K562 (cell line): Measurements from ENCODE around the gene ACER2. TPM values are rescaled to one million over a fixed set of nuclear protein-coding genes. Genes with fewer than 3 reads are reported as not detected.

Experiments used
- ATAC-seq: fragments of 200-7000 bp; cut with Tn5 transposase; 3 replicates; pipeline ENCODE4 v1.9.1; 2020; ENCODE audit warnings: moderate library complexity
- BruUV-seq: library from RNA; stranded (reverse); fragments of 400-500 nt; replicated peaks from 2 replicates; lab custom pipeline; 2021; lab: Mats Ljungman, UMichigan
- CTCF ChIA-PET: fragments of 300-600 bp; formaldehyde crosslinking; extraction: SDS; loops from one replicate; lab custom pipeline; 2021; ENCODE audit warnings: low intra/inter-chr PET ratio; lab: Yijun Ruan, JAX
- POLR2A ChIA-PET: fragments of 300-600, 350-650 bp; sonication (Branson Sonifier 250); formaldehyde crosslinking; extraction: SDS; loops from one replicate; lab custom pipeline; 2021; ENCODE audit warnings: antibody characterized with exemption, inconsistent platforms; lab: Yijun Ruan, JAX
- DNase-seq, 4 experiments: peaks; one replicate each; pipeline versions ENCODE4 v3.0.0 to v3.0.0-alpha.2; 2011 to 2018; ENCODE audit warnings: low spot score in 3 of 4, mixed read lengths in 3 of 4; ENCODE audit errors: extremely low read depth in 1 of 4
- FAIRE-seq: peaks from 2 replicates; lab custom pipeline; 2011; peaks lifted over from hg19 to GRCh38; lab: Jason Lieb, UNC
- H2AFZ ChIP-seq: 2 replicates; pipeline ENCODE4 v1.6.0; 2011; ENCODE audit warnings: low read depth, low read length, control low read depth, inconsistent platforms
- H3K27ac ChIP-seq: fragments of 200-600 bp; 3 replicates; pipeline ENCODE4 v1.8.0; 2011; ENCODE audit warnings: low read depth, mild to moderate bottlenecking, control low read depth, inconsistent platforms, low read length, moderate library complexity, mixed read lengths; ENCODE audit errors: extremely low read depth
- H3K27me3 ChIP-seq, 2 experiments: fragments of 300-600 bp in 1 of 2; 2 replicates in 1 of 2; 3 replicates in 1 of 2; pipeline versions ENCODE4 v1.6.0 to v1.8.0; 2011; ENCODE audit warnings: inconsistent platforms in 2 of 2, low read length in 2 of 2, mild to moderate bottlenecking in 1 of 2, mixed read lengths in 1 of 2, moderate library complexity in 1 of 2; ENCODE audit not compliant: control insufficient read depth in 2 of 2, insufficient read depth in 2 of 2
- H3K36me3 ChIP-seq: fragments of 300-600 bp; 3 replicates; pipeline ENCODE4 v1.8.0; 2011; ENCODE audit warnings: mild to moderate bottlenecking, low read length, inconsistent platforms; ENCODE audit not compliant: control insufficient read depth, insufficient read depth
- H3K4me1 ChIP-seq, 2 experiments: fragments of 200-600 bp in 1 of 2; replicated peaks in 1 of 2; 2 replicates in 1 of 2; 3 replicates in 1 of 2; pipeline versions ENCODE4 v1.5.1 to v1.8.0; 2011; ENCODE audit warnings: inconsistent platforms in 2 of 2, low read length in 2 of 2, mild to moderate bottlenecking in 1 of 2, mixed read lengths in 1 of 2, moderate library complexity in 1 of 2; ENCODE audit not compliant: control insufficient read depth in 2 of 2, insufficient read depth in 2 of 2
- H3K4me2 ChIP-seq: 2 replicates; pipeline ENCODE4 v1.6.1; 2011; ENCODE audit warnings: low read length, control low read depth, inconsistent platforms, mixed read lengths; ENCODE audit not compliant: insufficient read depth
- H3K4me3 ChIP-seq: fragments of 200-600 bp; sonication (generic), shearing (Covaris generic); 2 replicates; pipeline ENCODE4 v1.5.1; 2016; ENCODE audit warnings: control low read depth, inconsistent platforms
- H3K79me2 ChIP-seq: fragments of 200-600 bp; 3 replicates; pipeline ENCODE4 v1.8.0; 2011; ENCODE audit warnings: low read length, inconsistent platforms; ENCODE audit not compliant: control insufficient read depth, insufficient read depth
- H3K9ac ChIP-seq, 2 experiments: 2 replicates each; pipeline versions ENCODE4 v1.6.0 to v1.6.1; 2011; ENCODE audit warnings: low read depth in 2 of 2, low read length in 2 of 2, control low read depth in 1 of 2, inconsistent platforms in 1 of 2, mild to moderate bottlenecking in 1 of 2, mixed read lengths in 1 of 2; ENCODE audit not compliant: insufficient read depth in 1 of 2
- H3K9me1 ChIP-seq: one replicate; pipeline ENCODE4 v1.6.0; 2011; ENCODE audit warnings: inconsistent platforms, mild to moderate bottlenecking, low read length, moderate library complexity; ENCODE audit not compliant: control insufficient read depth, insufficient read depth
- H3K9me3 ChIP-seq: replicated peaks from 2 replicates; pipeline ENCODE4 v1.5.1; 2011; ENCODE audit warnings: low read depth, low read length, inconsistent platforms; ENCODE audit not compliant: control insufficient read depth, insufficient read depth
- H4K20me1 ChIP-seq: replicated peaks from 2 replicates; pipeline ENCODE4 v1.6.1; 2011; ENCODE audit warnings: low read length, inconsistent platforms, mixed read lengths; ENCODE audit not compliant: control insufficient read depth, insufficient read depth
- GMEB1 ChIP-seq: fragments of 250-450 bp; sonication (Bioruptor Pico); IDR thresholded peaks from 2 replicates; pipeline ENCODE4 v1.4.0; 2020; ENCODE audit warnings: mild to moderate bottlenecking
- GTF2A2 ChIP-seq: IDR thresholded peaks from 2 replicates; pipeline ENCODE4 v1.6.1; 2016; ENCODE audit warnings: mild to moderate bottlenecking, missing genetic modification characterization, missing compliant biosample characterization
- RBBP5 ChIP-seq: fragments of 200-600 bp; sonication (generic); IDR thresholded peaks from 2 replicates; pipeline ENCODE4 v1.6.1; 2012; ENCODE audit warnings: borderline replicate concordance, mild to moderate bottlenecking, low read length, control low read depth, inconsistent platforms; ENCODE audit not compliant: insufficient read depth, poor library complexity, severe bottlenecking
- SMARCB1 ChIP-seq: IDR thresholded peaks from 2 replicates; pipeline ENCODE4 v1.6.1; 2011; ENCODE audit warnings: improper control_type of control experiment, low read depth; ENCODE audit not compliant: insufficient read length
- SRSF7 ChIP-seq: fragments of 200-400 bp; formaldehyde crosslinking; optimal IDR thresholded peaks from 2 replicates; pipeline ENCODE3; 2017; ENCODE audit warnings: mild to moderate bottlenecking, low read depth, low read length
- TAF15 ChIP-seq: fragments of 200-400 bp; formaldehyde crosslinking; IDR thresholded peaks from 2 replicates; pipeline ENCODE4 v1.6.1; 2017; ENCODE audit warnings: mild to moderate bottlenecking, low read depth, low read length, moderate library complexity
- ZFPM2 ChIP-seq: fragments of 250-450 bp; sonication (Bioruptor Pico); IDR thresholded peaks from 2 replicates; pipeline ENCODE4 v1.5.1; 2022; ENCODE audit warnings: mild to moderate bottlenecking
- ZNF384 ChIP-seq: IDR thresholded peaks from 2 replicates; pipeline ENCODE4 v1.6.1; 2012; ENCODE audit warnings: low read depth, low read length, improper control_type of control experiment
- WGBS: fragments of 100-300 bp; shearing (Covaris generic); methylation state at CpG from one replicate; pipeline ENCODE4 v1.1.6; 2016; ENCODE audit warnings: low coverage, mixed read lengths; ENCODE audit not compliant: insufficient coverage; ENCODE audit errors: missing lambda C conversion rate; 5-methylcytosine and 5-hydroxymethylcytosine counted together
- in situ Hi-C: fragments of 300-500 bp; cut with MboI; formaldehyde crosslinking; loops from 4 replicates; pipeline ENCODE4 v1.15.0; 2018; ENCODE audit warnings: inconsistent platforms, mixed read lengths
- intact Hi-C: fragments of 100-400 bp; cut with micrococcal nuclease; formaldehyde crosslinking; loops from 2 replicates; pipeline ENCODE4 v1.14.2; 2022
- polyA plus RNA-seq, 8 experiments: library from polyadenylated mRNA; depleted of rRNA in 4 of 8; stranded (reverse) in 5 of 8; unstranded in 3 of 8; fragments of >200 nt; fragmentation: Nextera tagmentation in 2 of 8; fragmentation: Illumina TruSeq in 1 of 8; extraction: Ambion mirVana in 2 of 8; extraction: Trizol in 1 of 8; gene quantifications; 2 replicates each; pipeline versions ENCODE4 v1.2.1 to v1.2.3, GENCODE V29; 2011 to 2014; ENCODE audit warnings: inconsistent platforms in 1 of 8, missing spikeins in 1 of 8
- total RNA-seq, 7 experiments: library from RNA; depleted of rRNA in 6 of 7; stranded (reverse); fragments of >200 nt in 6 of 7; fragmentation: Illumina TruSeq in 2 of 7; extraction: Trizol in 2 of 7; gene quantifications; 2 replicates each; pipeline versions ENCODE4 v1.2.1 to v1.2.3, GENCODE V29; 2011 to 2021; ENCODE audit warnings: low replicate concordance in 1 of 7

Gene ACER2
- total and polyA plus RNA-seq, 9 of the 15 experiments (the other 6 are each of a cell fraction or from before 2014, with no cell fraction given): 0.17 to 4.6 (median 3.0) TPM

DNA sequence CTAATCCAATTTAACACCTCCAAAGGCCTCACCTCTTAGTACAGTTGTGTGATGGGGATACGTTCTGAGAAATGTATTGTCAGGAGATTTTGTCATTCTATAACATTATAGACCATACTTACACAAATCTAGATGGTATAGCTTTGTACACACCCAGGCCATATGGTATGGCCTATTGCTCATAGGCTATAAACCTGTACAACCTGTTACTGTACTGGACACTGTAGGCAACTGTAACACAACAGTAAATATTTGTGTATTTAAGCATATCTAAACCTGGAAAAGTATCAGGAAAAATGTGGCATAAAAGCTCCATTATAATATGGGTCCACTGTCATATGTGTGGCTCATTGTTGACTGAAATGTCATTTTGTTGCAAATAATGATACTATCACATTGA is 12.1 kb downstream of the ACER2 start:
- H3K9me1 ChIP-seq: no peaks in the 10 kb centered on the region
- H3K79me2 ChIP-seq: no peaks in the 10 kb centered on the region; the same call in 2 of the 3 replicates
- H2AFZ ChIP-seq: no peak overlapping the region
- FAIRE-seq (no peak), DNase-seq (no peak), ATAC-seq (no peak)
- 83% methylated on average over 1 of the region's 1 CpG for WGBS
- H3K4me3 ChIP-seq: no peak overlapping the region
- 0 out of 3 replicates have a peak, but pooled peaks cover 12% of the 10 kb centered on the region for H3K36me3 ChIP-seq
- no peak overlapping the region for H3K27ac ChIP-seq
- H3K9me3 ChIP-seq: no peaks in the 10 kb centered on the region
- no TSS peak for BruUV-seq
- H3K4me2 ChIP-seq: no peak overlapping the region
- no peaks in the 10 kb centered on the region for H4K20me1 ChIP-seq
- no peaks in the 10 kb centered on the region for H3K4me1 ChIP-seq
- TF ChIP-seq SMARCB1 (no peak), TAF15 (no peak), ZNF384 (no peak), GMEB1 (CRISPR knock-in tag) (no peak), RBBP5 (no peak), GTF2A2 (tag) (no peak), SRSF7 (no peak), ZFPM2 (CRISPR knock-in tag) (no peak)
- ChIA-PET POLR2A (interaction anchor here (1.2 kb wide), 1 partner anchor 12 kb away, joined by 5 read pairs; the partner anchor contains the start of gene ACER2), CTCF (no interaction called here)
- no peak overlapping the region for H3K9ac ChIP-seq
- in situ Hi-C loops (no loop called here), intact Hi-C loops (no loop called here)
- no peaks in the 10 kb centered on the region for H3K27me3 ChIP-seq
